Epithelial cell of esophagus (primary cell): ENCODE results near the gene TLX2.
A peak's percentile ranks its signal among the peaks of the same experiment; 100 is the strongest.

Experiments used
- DNase-seq: peaks from one replicate; pipeline ENCODE4 v3.0.0; 2010; ENCODE audit warnings: low read depth
- H3K4me3 ChIP-seq: 2 replicates; pipeline ENCODE4 v1.5.1; 2011; ENCODE audit warnings: mild to moderate bottlenecking, low read length, control low read depth
- TF ChIP-seq, protein P1 (sequence below): IDR thresholded peaks from 2 replicates; pipeline ENCODE4 v1.5.1; 2011; ENCODE audit warnings: low read depth, mild to moderate bottlenecking, low read length, control low read depth, inconsistent platforms; ENCODE audit not compliant: insufficient read depth; ENCODE audit errors: missing control alignments

The TLX2 gene

DNA sequence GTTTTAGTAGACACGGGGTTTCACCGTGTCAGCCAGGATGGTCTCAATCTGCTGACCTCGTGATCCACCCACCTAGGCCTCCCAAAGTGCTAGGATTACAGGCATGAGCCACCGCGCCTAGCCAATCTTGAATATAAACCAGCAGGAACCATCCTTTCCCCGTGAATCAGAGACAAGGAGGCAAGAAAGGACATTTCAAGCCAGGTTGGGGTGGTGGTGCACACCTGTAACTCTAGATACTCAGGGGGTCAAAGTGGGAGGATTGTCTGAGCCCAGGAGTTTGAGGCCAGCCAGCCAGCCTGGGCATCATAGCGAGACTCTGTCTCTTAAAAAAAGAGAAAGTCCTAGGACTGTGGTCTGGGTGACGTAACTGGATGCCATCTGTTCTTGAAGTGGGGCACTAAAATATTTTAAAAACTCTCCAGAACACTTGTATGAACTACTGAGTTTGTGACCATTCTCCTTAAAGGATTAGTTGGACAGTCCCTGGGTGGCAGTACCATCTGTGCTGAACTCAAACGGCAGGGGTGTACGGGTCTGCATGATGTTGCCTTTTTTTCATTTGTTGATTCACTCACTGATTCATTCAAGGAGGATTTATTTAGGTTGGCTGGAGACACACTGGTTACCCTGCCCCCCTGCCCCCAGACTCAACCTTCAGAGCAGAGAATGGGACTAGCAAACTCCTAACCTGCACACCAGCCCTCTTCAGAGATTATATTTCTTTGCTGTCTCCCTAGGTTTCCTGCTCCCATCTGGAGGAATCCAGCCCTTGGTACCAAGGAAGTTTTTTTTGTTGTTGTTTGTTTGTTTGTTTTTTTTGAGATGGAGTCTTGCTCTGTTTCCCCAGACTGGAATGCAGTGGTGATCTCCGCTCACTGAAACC is 2.9 kb upstream of the TLX2 start:
- H3K4me3 ChIP-seq: no peak overlapping the region
- DNase-seq: no peak
- TF ChIP-seq, protein P1, sequence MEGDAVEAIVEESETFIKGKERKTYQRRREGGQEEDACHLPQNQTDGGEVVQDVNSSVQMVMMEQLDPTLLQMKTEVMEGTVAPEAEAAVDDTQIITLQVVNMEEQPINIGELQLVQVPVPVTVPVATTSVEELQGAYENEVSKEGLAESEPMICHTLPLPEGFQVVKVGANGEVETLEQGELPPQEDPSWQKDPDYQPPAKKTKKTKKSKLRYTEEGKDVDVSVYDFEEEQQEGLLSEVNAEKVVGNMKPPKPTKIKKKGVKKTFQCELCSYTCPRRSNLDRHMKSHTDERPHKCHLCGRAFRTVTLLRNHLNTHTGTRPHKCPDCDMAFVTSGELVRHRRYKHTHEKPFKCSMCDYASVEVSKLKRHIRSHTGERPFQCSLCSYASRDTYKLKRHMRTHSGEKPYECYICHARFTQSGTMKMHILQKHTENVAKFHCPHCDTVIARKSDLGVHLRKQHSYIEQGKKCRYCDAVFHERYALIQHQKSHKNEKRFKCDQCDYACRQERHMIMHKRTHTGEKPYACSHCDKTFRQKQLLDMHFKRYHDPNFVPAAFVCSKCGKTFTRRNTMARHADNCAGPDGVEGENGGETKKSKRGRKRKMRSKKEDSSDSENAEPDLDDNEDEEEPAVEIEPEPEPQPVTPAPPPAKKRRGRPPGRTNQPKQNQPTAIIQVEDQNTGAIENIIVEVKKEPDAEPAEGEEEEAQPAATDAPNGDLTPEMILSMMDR: no peak

DNA sequence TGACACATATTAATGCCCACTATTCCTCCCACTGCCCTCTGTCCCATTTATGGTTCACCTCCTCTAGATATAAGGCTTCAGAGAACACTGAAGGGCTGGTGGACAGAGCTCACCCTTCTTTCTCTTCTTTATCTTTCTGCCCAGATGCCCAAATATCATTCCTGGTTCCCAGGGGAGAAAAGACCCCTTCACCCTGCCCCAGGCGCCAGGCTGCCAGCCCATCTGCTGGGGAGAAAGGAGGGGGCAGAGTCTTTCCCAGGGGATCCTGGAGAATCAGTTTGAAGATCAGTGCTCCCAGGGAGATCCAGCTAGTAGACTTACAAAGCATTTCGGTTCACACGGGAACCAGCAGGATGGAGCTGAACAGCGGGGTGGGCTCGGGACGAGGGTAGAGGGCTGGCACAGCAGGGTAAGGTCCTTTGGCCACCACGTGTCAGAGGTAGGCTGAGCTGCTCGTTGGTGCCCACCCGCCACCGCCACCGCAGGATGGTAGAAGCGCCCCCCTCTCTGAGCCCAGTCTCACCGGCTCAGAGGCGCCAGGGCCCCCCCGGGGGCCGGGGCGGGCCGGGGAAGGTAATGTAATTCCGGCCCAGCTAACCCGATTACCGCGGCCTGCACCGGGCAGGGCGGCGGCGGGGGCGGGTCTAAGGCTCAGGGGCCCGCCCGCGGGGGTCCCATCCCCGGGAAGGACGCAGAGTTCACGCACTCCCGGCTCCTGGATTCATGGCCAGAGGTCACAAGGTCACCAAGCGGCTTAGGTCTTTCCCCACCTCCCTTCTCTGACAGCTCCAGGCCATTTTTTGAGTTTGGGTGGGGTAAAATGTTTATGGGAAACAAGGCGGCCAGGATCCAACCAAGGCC is 1.3 kb upstream of the TLX2 start:
- DNase-seq: no peak
- TF ChIP-seq, protein P1: no peak
- no peak overlapping the region for H3K4me3 ChIP-seq

DNA sequence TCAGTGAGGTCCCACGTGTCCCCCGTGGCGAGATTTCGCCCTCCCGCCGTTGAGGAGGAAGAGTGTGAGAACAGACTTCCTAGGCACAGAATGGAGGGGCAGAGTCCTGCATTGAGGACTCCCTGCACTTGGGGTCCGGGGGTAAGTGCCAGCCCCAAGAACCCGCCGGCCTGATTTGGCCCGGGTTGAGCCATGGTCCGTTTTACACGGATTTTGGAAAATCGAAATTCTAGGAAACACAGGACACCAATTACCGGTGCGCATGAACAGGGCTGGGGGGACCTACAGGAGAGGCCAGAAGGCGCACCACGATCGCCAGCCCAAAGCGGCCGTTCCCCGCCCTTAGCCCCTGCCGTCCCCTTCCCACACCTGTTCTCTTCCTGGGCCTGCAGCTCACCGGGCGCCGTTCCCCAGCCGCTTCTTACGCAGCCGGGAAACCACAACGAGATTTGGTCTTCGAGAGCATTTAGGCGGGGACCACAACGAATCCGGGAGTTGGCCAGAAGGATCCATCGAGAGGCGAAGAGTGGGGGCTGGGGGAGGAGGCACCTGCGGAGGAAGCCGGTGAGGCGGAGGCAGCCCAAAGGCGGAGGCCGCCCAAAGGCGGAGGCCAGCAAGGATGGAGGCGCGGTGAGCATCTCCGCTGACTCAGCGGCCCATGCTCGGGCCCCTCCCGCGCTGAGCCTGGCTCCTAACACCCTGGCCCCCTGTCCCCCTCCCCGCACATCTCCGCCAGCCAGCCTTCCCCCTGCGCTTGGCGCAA is 464 bp upstream of the TLX2 start:
- TF ChIP-seq, protein P1: no peak
- peak; percentile 39 for DNase-seq
- no peak overlapping the region for H3K4me3 ChIP-seq

DNA sequence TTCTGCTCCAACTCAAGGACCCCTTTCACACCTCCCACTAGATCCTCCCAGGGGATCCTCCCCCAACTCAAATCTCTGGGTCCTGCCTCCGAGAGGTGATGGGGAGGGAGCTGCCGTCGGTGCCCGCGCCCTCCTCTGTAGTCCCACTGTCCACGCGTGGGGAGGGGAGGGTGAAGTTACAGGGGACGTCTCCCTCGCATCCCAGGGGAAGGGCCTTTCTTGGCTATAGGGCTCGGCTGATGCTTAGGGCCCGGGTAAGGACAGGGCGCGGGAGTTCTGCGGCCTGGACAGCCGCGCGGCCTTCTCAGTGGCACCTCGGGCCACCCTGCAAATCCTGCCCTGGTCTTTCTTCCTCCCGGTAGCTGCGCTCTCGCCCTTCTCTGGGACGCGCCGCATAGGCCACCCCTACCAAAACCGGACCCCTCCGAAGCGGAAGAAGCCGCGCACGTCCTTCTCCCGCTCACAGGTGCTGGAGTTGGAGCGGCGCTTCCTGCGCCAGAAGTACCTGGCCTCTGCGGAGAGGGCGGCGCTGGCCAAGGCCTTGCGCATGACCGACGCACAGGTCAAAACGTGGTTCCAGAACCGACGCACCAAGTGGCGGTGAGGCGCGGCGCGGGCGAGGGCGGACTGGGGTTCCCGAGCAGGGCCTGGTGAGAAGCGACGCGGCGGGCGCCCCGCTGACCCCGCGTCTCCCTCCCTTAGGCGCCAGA is 1.2 kb downstream of the TLX2 start:
- TF ChIP-seq, protein P1: no peak
- H3K4me3 ChIP-seq: no peak overlapping the region
- DNase-seq: no peak

DNA sequence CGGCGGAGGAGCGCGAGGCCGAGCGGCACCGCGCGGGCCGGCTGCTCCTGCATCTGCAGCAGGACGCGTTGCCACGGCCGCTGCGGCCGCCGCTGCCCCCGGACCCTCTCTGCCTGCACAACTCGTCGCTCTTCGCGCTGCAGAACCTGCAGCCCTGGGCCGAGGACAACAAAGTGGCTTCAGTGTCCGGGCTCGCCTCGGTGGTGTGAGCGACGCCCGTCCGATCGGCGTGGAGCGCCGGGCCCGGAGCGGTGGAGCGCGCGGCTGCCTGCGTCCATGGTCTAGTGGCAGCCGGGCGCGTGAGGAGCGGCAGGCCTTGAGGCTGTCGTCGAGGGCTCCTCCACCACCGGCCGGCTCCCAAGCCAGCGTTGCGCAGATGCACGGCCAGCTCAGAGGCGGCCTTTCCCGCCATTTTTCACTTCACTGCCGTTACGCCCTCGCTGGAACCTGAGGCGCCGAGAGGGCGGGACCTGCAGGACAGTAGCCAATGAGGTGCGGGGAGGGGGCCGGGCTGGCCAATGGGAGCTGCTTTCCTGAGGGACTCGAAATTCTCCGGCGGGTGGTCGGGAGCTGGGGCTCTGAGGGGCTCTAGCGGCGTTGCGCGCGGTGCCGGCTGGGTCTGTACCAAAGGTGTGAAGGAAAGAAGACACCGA is 1.9 kb downstream of the TLX2 start:
- peak; percentile 54 for DNase-seq
- TF ChIP-seq, protein P1: no peak
- no peak overlapping the region for H3K4me3 ChIP-seq

DNA sequence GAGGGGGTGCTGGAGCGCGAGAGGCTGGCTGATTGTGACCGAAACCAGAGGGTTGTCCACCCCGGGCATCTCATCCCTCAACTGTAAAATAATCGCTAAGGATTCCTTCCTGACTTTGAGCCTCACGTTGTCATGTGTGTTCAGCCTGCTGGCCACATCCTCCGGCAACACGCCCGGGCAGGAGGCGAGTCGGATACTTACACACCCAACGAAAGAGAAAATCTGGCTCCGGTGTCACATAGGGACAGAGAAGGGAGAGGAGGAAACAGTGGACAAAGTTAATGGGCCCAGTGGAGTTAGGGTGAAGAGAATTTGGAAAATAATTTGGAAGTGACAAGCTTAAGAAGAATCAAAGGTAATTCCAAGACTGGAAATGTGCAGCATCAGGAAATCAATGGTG is 2.4 kb downstream of the TLX2 start:
- H3K4me3 ChIP-seq: no peak overlapping the region
- TF ChIP-seq, protein P1: no peak
- DNase-seq: no peak
